ENCODE data around the gene MYO5A. TPM values are rescaled to one million over a fixed set of nuclear protein-coding genes. Genes with fewer than 3 reads are reported as not detected.

Gene MYO5A
- total and polyA plus RNA-seq, 10 of the 15 experiments (the other 5 are each of a cell fraction or from before 2014, with no cell fraction given) = 4.2 to 42.9 (median 31.1) TPM

DNA sequence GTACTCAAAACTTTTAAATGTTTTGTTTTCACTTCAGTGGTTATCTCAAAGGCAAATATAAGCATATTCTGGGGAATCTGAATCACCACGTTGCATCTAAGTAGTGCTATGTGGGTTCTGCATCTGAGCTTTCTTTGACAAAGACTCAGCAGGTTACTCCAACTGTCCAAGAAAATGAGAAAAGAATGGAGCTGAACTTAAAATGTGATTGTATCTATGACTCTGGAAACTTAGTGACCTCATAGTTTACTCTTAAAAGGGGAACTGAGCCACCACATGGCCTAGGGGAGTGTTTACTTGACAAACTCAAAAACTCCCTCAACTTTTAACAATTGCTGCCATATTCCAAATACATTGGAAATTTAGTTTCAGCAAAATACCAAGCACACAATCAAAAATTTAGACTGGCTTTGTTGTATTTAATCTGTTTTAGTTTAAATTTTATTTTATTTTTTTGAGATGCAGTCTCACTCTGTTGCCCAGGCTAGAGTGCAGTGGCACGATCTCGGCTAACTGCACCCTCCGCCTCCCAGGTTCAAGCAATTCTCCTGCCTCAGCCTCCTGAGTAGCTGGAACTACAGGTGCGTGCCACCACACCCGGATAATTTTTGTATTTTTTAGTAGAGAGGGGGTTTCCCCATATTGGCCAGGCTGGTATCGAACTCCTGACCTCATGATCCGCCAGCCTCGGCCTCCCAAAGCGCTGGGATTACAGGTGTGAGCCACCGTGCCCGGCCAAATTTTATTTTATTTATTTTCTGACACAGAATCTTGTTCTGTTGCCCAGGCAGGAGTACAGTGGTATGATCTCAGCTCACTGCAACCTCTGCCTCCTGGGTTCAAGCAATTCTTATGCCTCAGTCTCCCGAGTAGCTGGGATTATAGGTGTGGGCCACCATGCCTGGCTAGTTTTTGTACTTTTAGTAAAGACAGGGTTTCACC is 37.0 kb upstream of the MYO5A start (continued):
- TF ChIP-seq BHLHE40 (IDR thresholded peaks at IDR 0.05; ENCODE audit: borderline replicate concordance in 1 of 2, low read depth in 2 of 2, low read length in 1 of 2) = peak in 1 of 2 experiments; percentile 14; a peak in 1 of 4 replicates
- TF ChIP-seq JUNB (IDR thresholded peaks at IDR 0.05) = peak; percentile 68
- TF ChIP-seq RUNX3 (IDR thresholded peaks at IDR 0.05; ENCODE audit: low read length) = peak; percentile 79
- peak; percentile 69 for TF ChIP-seq CREM (IDR thresholded peaks at IDR 0.05; ENCODE audit: low read depth)
- TF ChIP-seq IRF4 (IDR thresholded peaks at IDR 0.05; ENCODE audit: low read depth, low read length) = peak; percentile 61; the same call in 1 of the 2 replicates
- TF ChIP-seq EP300 (IDR thresholded peaks at IDR 0.05; ENCODE audit: borderline replicate concordance in 1 of 2, control insufficient read depth in 1 of 2, low read depth in 2 of 2, low read length in 2 of 2) = peak in 1 of 2 experiments; percentile 77; a peak in 1 of 4 replicates
- 0 out of 2 replicates have a peak, but pooled peaks have one; percentile 24 for TF ChIP-seq JUND (IDR thresholded peaks at IDR 0.05; ENCODE audit: low read depth, low read length)
- peak; percentile 63; the same call in 1 of the 2 replicates for TF ChIP-seq IKZF1 (conservative IDR thresholded peaks at IDR 0.05)
- peak; percentile 45 for TF ChIP-seq MTA2 (IDR thresholded peaks at IDR 0.05; ENCODE audit: low read depth)
- TF ChIP-seq, protein P1, sequence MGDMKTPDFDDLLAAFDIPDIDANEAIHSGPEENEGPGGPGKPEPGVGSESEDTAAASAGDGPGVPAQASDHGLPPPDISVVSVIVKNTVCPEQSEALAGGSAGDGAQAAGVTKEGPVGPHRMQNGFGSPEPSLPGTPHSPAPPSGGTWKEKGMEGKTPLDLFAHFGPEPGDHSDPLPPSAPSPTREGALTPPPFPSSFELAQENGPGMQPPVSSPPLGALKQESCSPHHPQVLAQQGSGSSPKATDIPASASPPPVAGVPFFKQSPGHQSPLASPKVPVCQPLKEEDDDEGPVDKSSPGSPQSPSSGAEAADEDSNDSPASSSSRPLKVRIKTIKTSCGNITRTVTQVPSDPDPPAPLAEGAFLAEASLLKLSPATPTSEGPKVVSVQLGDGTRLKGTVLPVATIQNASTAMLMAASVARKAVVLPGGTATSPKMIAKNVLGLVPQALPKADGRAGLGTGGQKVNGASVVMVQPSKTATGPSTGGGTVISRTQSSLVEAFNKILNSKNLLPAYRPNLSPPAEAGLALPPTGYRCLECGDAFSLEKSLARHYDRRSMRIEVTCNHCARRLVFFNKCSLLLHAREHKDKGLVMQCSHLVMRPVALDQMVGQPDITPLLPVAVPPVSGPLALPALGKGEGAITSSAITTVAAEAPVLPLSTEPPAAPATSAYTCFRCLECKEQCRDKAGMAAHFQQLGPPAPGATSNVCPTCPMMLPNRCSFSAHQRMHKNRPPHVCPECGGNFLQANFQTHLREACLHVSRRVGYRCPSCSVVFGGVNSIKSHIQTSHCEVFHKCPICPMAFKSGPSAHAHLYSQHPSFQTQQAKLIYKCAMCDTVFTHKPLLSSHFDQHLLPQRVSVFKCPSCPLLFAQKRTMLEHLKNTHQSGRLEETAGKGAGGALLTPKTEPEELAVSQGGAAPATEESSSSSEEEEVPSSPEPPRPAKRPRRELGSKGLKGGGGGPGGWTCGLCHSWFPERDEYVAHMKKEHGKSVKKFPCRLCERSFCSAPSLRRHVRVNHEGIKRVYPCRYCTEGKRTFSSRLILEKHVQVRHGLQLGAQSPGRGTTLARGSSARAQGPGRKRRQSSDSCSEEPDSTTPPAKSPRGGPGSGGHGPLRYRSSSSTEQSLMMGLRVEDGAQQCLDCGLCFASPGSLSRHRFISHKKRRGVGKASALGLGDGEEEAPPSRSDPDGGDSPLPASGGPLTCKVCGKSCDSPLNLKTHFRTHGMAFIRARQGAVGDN (IDR thresholded peaks at IDR 0.05) = 0 out of 2 replicates have a peak, but pooled peaks have one; percentile 19
- peak; percentile 59 to 80; a peak in 3 of 4 replicates for TF ChIP-seq IKZF2 (IDR thresholded peaks at IDR 0.05)
- 0 out of 2 replicates have a peak, but pooled peaks have one; percentile 53 for TF ChIP-seq MXI1 (IDR thresholded peaks at IDR 0.05; ENCODE audit: low read depth, low read length)
- TF ChIP-seq EED (IDR thresholded peaks at IDR 0.05; ENCODE audit: low read depth) = peak; percentile 69
- TF ChIP-seq NFIC (IDR thresholded peaks at IDR 0.05; ENCODE audit: low read depth, low read length) = peak; percentile 67; the same call in 1 of the 2 replicates
- TF ChIP-seq SPI1 (IDR thresholded peaks at IDR 0.05; ENCODE audit: borderline replicate concordance, insufficient read depth, low read depth, low read length) = peak; percentile 98
- TF ChIP-seq, protein P2, sequence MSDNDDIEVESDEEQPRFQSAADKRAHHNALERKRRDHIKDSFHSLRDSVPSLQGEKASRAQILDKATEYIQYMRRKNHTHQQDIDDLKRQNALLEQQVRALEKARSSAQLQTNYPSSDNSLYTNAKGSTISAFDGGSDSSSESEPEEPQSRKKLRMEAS (IDR thresholded peaks at IDR 0.05; ENCODE audit: low read depth, low read length) = peak; percentile 43; the same call in 1 of the 2 replicates
- TF ChIP-seq POLR2AphosphoS5 (IDR thresholded peaks at IDR 0.05; ENCODE audit: low read length) = peak; percentile 54; the same call in 1 of the 2 replicates
- TF ChIP-seq, protein P3, sequence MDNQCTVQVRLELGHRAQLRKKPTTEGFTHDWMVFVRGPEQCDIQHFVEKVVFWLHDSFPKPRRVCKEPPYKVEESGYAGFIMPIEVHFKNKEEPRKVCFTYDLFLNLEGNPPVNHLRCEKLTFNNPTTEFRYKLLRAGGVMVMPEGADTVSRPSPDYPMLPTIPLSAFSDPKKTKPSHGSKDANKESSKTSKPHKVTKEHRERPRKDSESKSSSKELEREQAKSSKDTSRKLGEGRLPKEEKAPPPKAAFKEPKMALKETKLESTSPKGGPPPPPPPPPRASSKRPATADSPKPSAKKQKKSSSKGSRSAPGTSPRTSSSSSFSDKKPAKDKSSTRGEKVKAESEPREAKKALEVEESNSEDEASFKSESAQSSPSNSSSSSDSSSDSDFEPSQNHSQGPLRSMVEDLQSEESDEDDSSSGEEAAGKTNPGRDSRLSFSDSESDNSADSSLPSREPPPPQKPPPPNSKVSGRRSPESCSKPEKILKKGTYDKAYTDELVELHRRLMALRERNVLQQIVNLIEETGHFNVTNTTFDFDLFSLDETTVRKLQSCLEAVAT (IDR thresholded peaks at IDR 0.05) = peak; percentile 96
- peak; percentile 83 for TF ChIP-seq CREB1 (IDR thresholded peaks at IDR 0.05; ENCODE audit: low read depth)
- TF ChIP-seq ATF7 (IDR thresholded peaks at IDR 0.05; ENCODE audit: low read depth) = peak; percentile 97
- peak; percentile 23; the same call in 1 of the 2 replicates for TF ChIP-seq SMC3 (IDR thresholded peaks at IDR 0.05; ENCODE audit: borderline replicate concordance, low read length)
